ENCODE results near the gene CCDC171.

The CCDC171 gene

DNA sequence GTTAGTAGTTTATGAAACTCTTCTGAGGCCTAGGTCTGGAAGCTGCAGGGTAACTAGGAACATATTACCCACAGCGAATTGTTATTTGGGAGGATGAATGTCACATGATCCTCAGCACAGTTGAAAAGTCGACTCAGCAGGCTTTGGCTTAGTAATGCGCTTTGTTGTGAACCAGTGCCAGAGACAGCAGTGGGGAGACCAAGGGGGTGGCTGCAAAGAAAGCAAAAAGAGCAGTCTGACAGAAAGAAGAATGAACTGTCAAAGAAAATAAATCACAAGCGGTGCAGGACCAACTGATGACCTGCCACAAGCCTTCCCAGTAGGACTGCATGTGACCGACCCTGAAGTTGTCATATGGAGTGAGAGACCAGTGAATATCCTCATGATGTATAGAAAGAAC, 170.0 kb downstream of the CCDC171 start:
- H3K4me3 ChIP-seq (replicated peaks; ENCODE audit: insufficient read depth, low read length) = no peak overlapping the region
- TF ChIP-seq POLR2AphosphoS5 (IDR thresholded peaks at IDR 0.05; ENCODE audit: low read depth) (no peak), REST (IDR thresholded peaks at IDR 0.05; ENCODE audit: insufficient replicate concordance, low read depth) (no peak)
- TF ChIP-seq, protein P1, sequence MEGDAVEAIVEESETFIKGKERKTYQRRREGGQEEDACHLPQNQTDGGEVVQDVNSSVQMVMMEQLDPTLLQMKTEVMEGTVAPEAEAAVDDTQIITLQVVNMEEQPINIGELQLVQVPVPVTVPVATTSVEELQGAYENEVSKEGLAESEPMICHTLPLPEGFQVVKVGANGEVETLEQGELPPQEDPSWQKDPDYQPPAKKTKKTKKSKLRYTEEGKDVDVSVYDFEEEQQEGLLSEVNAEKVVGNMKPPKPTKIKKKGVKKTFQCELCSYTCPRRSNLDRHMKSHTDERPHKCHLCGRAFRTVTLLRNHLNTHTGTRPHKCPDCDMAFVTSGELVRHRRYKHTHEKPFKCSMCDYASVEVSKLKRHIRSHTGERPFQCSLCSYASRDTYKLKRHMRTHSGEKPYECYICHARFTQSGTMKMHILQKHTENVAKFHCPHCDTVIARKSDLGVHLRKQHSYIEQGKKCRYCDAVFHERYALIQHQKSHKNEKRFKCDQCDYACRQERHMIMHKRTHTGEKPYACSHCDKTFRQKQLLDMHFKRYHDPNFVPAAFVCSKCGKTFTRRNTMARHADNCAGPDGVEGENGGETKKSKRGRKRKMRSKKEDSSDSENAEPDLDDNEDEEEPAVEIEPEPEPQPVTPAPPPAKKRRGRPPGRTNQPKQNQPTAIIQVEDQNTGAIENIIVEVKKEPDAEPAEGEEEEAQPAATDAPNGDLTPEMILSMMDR (IDR thresholded peaks at IDR 0.05; ENCODE audit: insufficient read depth, low read length) = no peak
- no peaks in the 10 kb centered on the region for H3K27me3 ChIP-seq (ENCODE audit: insufficient read depth, poor library complexity, severe bottlenecking)
- H3K27ac ChIP-seq (replicated peaks) = no peak overlapping the region
- DNase-seq (ENCODE audit: low read depth in 1 of 2, low spot score in 1 of 2) = no peak

- DNase-seq (ENCODE audit: low read depth in 1 of 2, low spot score in 1 of 2) = no peak
- Histone ChIP-seq H3K27me3 (ENCODE audit: insufficient read depth, poor library complexity, severe bottlenecking) (no peaks in the 10 kb centered on the region), H3K27ac (replicated peaks) (no peak overlapping the region), H3K4me3 (replicated peaks; ENCODE audit: insufficient read depth, low read length) (no peak overlapping the region)
- TF ChIP-seq SPI1 (IDR thresholded peaks at IDR 0.05; ENCODE audit: borderline replicate concordance, low read depth) = no peak
- TF ChIP-seq, protein P1 (IDR thresholded peaks at IDR 0.05; ENCODE audit: insufficient read depth, low read length) = no peak
- no peak for TF ChIP-seq POLR2AphosphoS5 (IDR thresholded peaks at IDR 0.05; ENCODE audit: low read depth)
- no peak for TF ChIP-seq REST (IDR thresholded peaks at IDR 0.05; ENCODE audit: insufficient replicate concordance, low read depth)
- TF ChIP-seq GABPA (IDR thresholded peaks at IDR 0.05; ENCODE audit: low read depth) = no peak
Measured at GRCh38 chr9:15724016-15724415, 171.2 kb downstream of the CCDC171 start.

DNA sequence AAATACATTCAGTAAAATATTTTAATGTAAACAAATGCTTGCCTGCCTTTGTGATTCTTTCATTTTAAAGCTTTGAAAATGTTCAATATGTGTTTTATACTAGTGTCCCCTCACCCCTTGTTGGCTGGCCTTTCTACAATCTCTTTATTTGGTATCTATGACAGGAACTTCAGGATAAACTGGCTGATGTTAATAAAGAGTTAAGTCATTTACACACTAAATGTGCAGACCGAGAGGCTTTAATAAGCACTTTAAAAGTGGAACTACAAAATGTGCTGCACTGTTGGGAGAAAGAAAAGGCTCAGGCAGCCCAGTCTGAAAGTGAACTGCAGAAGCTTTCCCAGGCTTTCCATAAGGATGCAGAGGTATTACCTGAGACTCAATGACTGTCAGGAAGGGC, 171.8 kb downstream of the CCDC171 start:
- Histone ChIP-seq H3K27me3 (ENCODE audit: insufficient read depth, poor library complexity, severe bottlenecking) (no peaks in the 10 kb centered on the region), H3K4me3 (replicated peaks; ENCODE audit: insufficient read depth, low read length) (no peak overlapping the region), H3K27ac (replicated peaks) (no peak overlapping the region)
- no peak for DNase-seq (ENCODE audit: low read depth in 1 of 2, low spot score in 1 of 2)
- TF ChIP-seq REST (IDR thresholded peaks at IDR 0.05; ENCODE audit: insufficient replicate concordance, low read depth) (no peak), POLR2AphosphoS5 (IDR thresholded peaks at IDR 0.05; ENCODE audit: low read depth) (no peak), SPI1 (IDR thresholded peaks at IDR 0.05; ENCODE audit: borderline replicate concordance, low read depth) (no peak), GABPA (IDR thresholded peaks at IDR 0.05; ENCODE audit: low read depth) (no peak)
- TF ChIP-seq, protein P1 (IDR thresholded peaks at IDR 0.05; ENCODE audit: insufficient read depth, low read length) = no peak

All from HL-60 (cell line).